Hematopoietic multipotent progenitor cell treated with erythropoietin and hydrocortisone succinate and interleukin-3 and kit ligand, for 4 days (in vitro differentiated cells): ENCODE data around the gene RALGDS.
A peak's percentile ranks its signal among the peaks of the same experiment; 100 is the strongest.
"Not testable (repeated sequence)": the region's sequence is repeated elsewhere in the genome, so short reads cannot be mapped to it uniquely, and the experiment has no call there.

Experiments used
- DNase-seq: peaks from one replicate; pipeline ENCODE4 v3.0.0-alpha.2; 2015

RALGDS gene

GRCh38 chr9:133063500-133064231 lies 57.4 kb downstream of the RALGDS start:
- DNase-seq, result peak; percentile 18

GRCh38 chr9:133063159-133063499 lies 57.9 kb downstream of the RALGDS start:
- DNase-seq, result no peak

- peak; percentile 26 for DNase-seq
Observed at GRCh38 chr9:133062569-133062968, 58.5 kb downstream of the RALGDS start.

DNA sequence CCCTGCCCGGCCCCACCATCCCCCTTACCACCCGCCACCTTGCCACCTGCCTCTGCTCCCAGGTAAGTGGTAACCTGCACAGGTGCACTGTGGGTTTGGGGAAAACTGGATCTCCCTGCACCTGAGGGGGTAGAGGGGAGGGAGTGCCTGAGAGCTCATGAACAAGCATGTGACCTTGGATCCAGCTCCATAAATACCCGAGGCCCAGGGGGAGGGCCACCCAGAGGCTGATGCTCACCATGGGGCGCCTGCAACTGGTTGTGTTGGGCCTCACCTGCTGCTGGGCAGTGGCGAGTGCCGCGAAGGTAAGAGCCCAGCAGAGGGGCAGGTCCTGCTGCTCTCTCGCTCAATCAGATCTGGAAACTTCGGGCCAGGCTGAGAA lies 59.3 kb downstream of the RALGDS start, which contains the start of gene CEL:
Gene CEL, plus strand, starts transcription at position 218 of the 382 bp plus-strand sequence. Its CDS starts 22 bp downstream, at position 240.
- not testable (repeated sequence) for DNase-seq

GRCh38 chr9:133061019-133061763 lies 59.8 kb downstream of the RALGDS start:
- peak; percentile 38 for DNase-seq

DNA sequence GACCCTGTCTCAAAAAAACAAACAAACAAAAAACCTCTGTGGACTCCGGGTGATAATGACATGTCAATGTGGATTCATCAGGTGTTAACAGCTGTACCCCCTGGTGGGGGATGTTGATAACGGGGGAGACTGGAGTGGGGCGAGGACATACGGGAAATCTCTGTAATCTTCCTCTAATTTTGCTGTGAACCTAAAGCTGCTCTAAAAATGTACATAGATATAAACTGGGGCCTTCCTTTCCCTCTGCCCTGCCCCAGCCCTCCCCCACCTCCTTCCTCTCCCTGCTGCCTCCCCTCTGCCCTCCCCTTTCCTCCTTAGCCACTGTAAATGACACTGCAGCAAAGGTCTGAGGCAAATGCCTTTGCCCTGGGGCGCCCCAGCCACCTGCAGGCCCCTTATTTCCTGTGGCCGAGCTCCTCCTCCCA lies 60.6 kb downstream of the RALGDS start:
- DNase-seq, result peak; percentile 81

- peak; percentile 62 for DNase-seq
Observed at GRCh38 chr9:133059623-133060022, 61.4 kb downstream of the RALGDS start.

DNA sequence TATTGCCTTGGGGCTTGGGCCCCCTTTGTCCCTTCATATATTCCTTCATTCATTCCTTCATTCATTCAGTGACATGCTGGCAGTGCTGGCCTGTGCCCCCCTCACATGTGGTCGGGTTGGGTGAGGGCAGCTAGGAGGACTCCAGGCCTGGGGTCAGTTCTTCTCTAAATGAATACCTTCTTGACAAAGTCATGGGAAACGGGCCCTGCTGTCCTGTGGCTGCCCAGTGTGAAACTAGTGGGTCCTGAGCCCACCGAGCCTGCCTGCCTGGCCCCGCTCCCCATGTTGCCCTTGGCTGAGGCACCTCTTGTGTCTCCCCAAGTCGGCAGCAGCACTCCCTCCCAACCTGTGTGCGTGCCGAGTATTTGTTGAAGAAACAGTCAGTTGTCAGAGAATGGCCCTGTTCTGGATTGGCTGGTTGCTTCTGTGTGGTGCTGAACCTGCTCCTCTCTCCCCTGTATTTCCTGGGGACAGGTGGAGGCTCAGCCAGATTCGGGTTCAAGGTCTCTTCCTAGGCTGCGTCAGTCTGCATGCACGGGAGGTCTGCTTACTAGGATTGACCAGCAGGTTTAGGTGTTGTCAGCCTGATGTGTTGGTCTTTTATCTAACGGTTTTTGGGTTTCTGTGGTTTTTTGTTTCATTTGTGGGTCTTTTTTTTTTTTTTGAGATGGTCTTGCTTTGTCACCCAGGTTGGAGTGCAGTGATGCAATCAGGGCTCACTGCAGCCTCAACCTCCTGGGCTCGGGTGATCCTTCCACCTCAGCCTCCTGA lies 62.3 kb downstream of the RALGDS start:
- peak; percentile 84 for DNase-seq

GRCh38 chr9:133058071-133058470 lies 63.0 kb downstream of the RALGDS start:
- DNase-seq, result peak; percentile 47

- DNase-seq, result no peak
Observed at GRCh38 chr9:133057553-133057952, 63.5 kb downstream of the RALGDS start.

DNA sequence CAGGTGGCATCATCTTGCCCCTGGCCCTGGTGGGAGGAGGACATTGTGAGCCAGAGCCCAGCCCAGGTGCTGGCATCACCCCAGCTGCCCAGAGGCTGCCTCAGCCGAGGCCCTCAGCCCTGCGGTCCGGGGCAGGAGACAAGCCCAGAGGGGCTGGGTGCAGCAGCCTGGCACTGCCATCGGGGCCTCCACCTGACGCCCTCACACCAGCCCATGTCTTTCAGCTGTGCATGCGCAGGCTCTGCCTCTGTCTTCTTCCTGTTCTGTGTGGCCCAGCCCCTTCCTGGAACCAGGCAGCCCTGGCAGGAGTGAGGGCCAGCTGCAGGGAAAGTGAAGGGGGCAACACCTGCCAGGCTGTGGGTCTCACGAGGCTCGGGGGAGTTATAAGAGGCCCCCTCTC lies 64.0 kb downstream of the RALGDS start:
- peak; percentile 72 for DNase-seq

DNA sequence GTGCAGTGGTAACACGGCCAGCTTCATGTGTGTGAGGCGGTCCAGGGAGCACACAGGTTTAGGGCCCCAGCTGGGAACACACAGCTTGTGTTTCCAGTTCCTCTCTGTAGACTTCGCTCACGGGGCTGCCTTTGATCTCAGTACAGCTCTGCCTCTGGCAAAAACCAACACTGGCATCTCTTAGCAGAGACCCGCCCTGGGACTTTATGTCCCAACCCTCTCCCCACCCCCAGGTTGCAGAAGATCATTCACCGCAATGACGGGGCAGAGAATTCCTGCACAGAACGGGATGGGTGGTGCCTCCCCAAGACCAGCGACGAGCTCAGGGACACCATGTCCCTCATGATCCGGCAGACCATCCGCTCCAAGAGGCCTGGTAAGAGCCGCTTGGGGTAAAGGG lies 64.5 kb downstream of the RALGDS start:
- DNase-seq, result peak; percentile 22

DNA sequence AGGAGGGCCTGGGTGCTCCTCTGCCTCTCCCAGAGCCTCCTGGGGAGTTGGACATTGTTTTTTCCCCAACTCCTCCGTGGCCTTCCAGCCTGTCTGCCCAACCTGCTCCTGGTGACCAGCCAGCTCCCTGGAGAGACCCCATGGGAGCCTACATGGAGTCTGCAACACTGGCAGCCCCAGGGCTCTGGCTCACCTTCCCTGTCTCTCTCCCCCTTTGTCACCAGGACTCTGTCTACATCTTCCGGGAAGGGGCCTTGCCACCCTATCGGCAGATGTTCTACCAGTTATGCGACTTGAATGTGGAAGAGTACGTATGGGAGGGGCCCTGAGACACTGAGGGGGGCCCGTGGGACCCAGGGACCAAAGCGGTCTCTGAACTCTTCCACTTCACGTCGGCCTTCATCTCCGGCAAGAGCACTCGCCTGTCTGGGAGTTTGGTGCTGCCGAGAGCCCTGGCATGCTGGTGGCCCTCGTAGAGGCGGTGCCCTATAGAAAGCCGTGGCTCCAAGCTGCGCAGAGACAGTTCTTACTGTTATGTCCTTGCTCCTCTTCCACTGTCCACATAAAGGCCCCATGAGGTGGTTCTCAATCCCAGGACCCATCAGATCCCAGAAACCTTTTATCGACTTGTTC lies 65.1 kb downstream of the RALGDS start:
- DNase-seq, result no peak

GRCh38 chr9:133054966-133055365 lies 66.1 kb downstream of the RALGDS start:
- no peak for DNase-seq

GRCh38 chr9:133054194-133054890 lies 66.7 kb downstream of the RALGDS start:
- DNase-seq, result no peak

DNA sequence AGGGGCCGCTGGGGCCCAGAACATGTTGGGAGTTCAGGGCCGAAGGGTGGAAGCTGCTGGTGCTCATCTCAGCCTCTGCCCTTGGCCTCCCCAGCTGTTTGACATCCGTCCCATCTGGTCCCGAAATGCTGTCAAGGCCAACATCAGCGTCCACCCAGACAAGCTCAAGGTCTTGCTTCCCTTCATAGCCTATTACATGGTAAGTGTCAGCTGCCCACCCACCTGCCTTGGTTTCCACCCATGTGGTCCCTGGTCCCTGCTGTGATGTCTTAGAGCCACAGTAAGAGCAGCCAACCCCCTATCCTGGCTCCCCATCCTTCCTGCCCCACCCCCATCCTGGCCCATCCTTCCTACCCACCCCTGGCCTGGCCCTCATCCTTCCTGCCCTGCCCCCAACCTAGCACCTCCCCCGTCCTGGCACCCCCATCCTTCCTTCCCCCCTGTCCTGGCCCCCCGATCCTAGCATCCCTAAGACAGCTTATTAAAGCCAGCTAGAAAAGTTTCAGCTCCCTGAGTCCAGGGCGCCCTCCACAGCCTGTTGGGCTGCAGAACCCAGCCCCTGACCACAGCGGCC lies 69.0 kb downstream of the RALGDS start:
- no peak for DNase-seq

GRCh38 chr9:133051281-133051900 lies 69.6 kb downstream of the RALGDS start:
- DNase-seq, result no peak

DNA sequence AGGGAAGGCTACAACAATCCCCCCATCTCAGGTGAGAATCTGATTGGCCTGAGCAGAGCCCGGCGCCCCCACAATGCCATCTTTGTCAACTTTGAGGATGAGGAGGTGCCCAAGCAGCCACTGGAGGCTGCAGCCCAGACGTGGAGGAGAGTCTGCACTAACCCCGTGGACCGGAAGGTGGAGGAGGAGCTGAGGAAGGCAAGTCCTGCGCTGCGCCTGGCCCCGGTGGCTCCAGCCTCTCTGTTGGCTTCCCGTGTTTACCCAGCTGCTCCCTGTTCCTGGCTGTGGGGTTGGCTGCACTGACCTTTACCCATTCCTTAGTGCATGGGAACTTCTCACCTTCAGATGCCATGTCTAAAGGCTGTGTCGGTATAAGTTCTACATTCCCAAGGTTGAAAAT lies 70.3 kb downstream of the RALGDS start:
- DNase-seq, result no peak

- no peak for DNase-seq
Observed at GRCh38 chr9:133050142-133050541, 70.9 kb downstream of the RALGDS start.

- DNase-seq, result no peak
Observed at GRCh38 chr9:133049043-133049442, 72.0 kb downstream of the RALGDS start.

DNA sequence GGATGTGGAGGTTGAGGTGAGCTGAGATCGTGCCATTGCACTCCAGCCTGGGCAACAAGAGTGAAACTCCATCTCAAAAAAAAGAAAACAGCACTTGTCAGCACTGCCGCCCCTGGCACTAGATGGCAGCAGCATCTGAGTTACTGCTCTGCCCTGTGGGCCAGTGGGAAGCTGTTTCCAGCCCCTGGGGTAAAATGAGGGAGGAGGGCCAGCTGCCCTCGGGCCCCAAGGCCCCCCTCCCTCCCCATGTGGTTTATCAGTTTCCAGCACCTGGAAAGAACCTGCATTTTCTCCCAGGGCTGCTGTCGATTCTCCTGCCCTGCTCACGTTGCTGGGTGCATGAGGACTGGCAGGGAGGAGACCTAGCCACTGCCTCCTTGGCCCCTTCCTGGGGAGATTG lies 72.4 kb downstream of the RALGDS start:
- peak; percentile 82 for DNase-seq
